HepG2 (cell line): ENCODE measurements around the gene RERE. TPM values are rescaled to one million over a fixed set of nuclear protein-coding genes. Genes with fewer than 3 reads are reported as not detected.

ENCODE experiments used
- DPF2 ChIP-seq: sonication (generic); formaldehyde crosslinking; IDR thresholded peaks from 2 replicates; pipeline ENCODE4 v1.4.0; 2020; ENCODE audit warnings: mild to moderate bottlenecking, low read depth, missing genetic modification reagents, borderline replicate concordance
- ESRRA ChIP-seq: sonication (generic); formaldehyde crosslinking; IDR thresholded peaks from 2 replicates; pipeline ENCODE4 v1.5.1; 2020; ENCODE audit warnings: mild to moderate bottlenecking, low read depth, missing genetic modification reagents
- FOXA3 ChIP-seq: IDR thresholded peaks from 2 replicates; pipeline ENCODE4 v1.6.1; 2016; ENCODE audit warnings: missing genetic modification reagents, missing compliant biosample characterization
- HOXD1 ChIP-seq: sonication (generic); formaldehyde crosslinking; IDR thresholded peaks from 2 replicates; pipeline ENCODE4 v1.5.0; 2020; ENCODE audit warnings: missing genetic modification reagents
- JUND ChIP-seq: sonication (generic); formaldehyde crosslinking; IDR thresholded peaks from 2 replicates; pipeline ENCODE4 v1.8.0; 2022; ENCODE audit warnings: mild to moderate bottlenecking, missing genetic modification reagents
- MAFF ChIP-seq: IDR thresholded peaks from 2 replicates; pipeline ENCODE4 v1.6.1; 2011; ENCODE audit warnings: low read depth, low read length, improper control_type of control experiment
- SOX13 ChIP-seq, 3 experiments: fragments of 450-650 bp in 1 of 3; sonication (generic) in 1 of 3; formaldehyde crosslinking in 1 of 3; IDR thresholded peaks in 2 of 3; conservative IDR thresholded peaks in 1 of 3; 2 replicates each; pipeline versions ENCODE4 v1.5.0 to v1.6.1; 2016 to 2020; ENCODE audit warnings: antibody characterized with exemption in 1 of 3, mild to moderate bottlenecking in 1 of 3, missing compliant biosample characterization in 1 of 3, missing genetic modification reagents in 1 of 3, moderate library complexity in 1 of 3
- TFE3 ChIP-seq: IDR thresholded peaks from 2 replicates; pipeline ENCODE4 v1.6.1; 2016
- YY1 ChIP-seq: IDR thresholded peaks from 2 replicates; pipeline ENCODE4 v1.6.1; 2011; ENCODE audit warnings: low read length, low read depth, moderate library complexity, mild to moderate bottlenecking; ENCODE audit not compliant: insufficient read depth, insufficient replicate concordance
- ZGPAT ChIP-seq: IDR thresholded peaks from 2 replicates; pipeline ENCODE4 v1.6.1; 2016; ENCODE audit warnings: mild to moderate bottlenecking
- ZHX2 ChIP-seq, 2 experiments: sonication (generic) in 1 of 2; formaldehyde crosslinking in 1 of 2; IDR thresholded peaks; 2 replicates each; pipeline versions ENCODE4 v1.6.1 to v1.9.0; 2014 to 2022; ENCODE audit warnings: antibody characterized with exemption in 1 of 2, borderline replicate concordance in 1 of 2, inconsistent platforms in 1 of 2, low read depth in 1 of 2, missing genetic modification reagents in 1 of 2
- ZNF574 ChIP-seq: sonication (generic); formaldehyde crosslinking; IDR thresholded peaks from 2 replicates; pipeline ENCODE4 v1.4.0; 2020; ENCODE audit warnings: missing genetic modification reagents
- ZNF576 ChIP-seq: sonication (generic); formaldehyde crosslinking; IDR thresholded peaks from 2 replicates; pipeline ENCODE4 v1.4.0; 2020; ENCODE audit warnings: mild to moderate bottlenecking, missing genetic modification reagents
- ZNF792 ChIP-seq: IDR thresholded peaks from 2 replicates; pipeline ENCODE4 v1.6.1; 2016
- polyA plus RNA-seq, 8 experiments: library from polyadenylated mRNA; depleted of rRNA in 3 of 8; stranded (reverse) in 7 of 8; unstranded in 1 of 8; fragments of >200 nt; fragmentation: Illumina TruSeq in 4 of 8; extraction: Trizol in 4 of 8; gene quantifications; 2 replicates each; pipeline versions ENCODE4 v1.2.1 to v1.2.3, GENCODE V29; 2011 to 2016; ENCODE audit warnings: low read depth in 4 of 8, missing spikeins in 1 of 8, mixed read lengths in 1 of 8; ENCODE audit not compliant: insufficient read depth in 1 of 8
- total RNA-seq, 5 experiments: library from RNA; depleted of rRNA; stranded (reverse); fragments of >200 nt; fragmentation: Illumina TruSeq; extraction: Trizol; gene quantifications; 2 replicates each; pipeline ENCODE4 v1.2.3, GENCODE V29; 2016; ENCODE audit warnings: low read depth in 1 of 5

The RERE gene
- total and polyA plus RNA-seq, 2 of the 13 experiments (the other 11 are each of a cell fraction or from before 2014, with no cell fraction given): 18.3 to 21.9 TPM

- TF ChIP-seq TFE3 (0 out of 2 replicates have a peak, but pooled peaks have one; percentile 55), ZNF574 (CRISPR knock-in tag) (peak; percentile 68; the same call in 1 of the 2 replicates), JUND (peak; percentile 56), DPF2 (CRISPR knock-in tag) (peak; percentile 78; the same call in 1 of the 2 replicates), MAFF (no peak), YY1 (no peak), HOXD1 (0 out of 2 replicates have a peak, but pooled peaks have one; percentile 46), ESRRA (CRISPR knock-in tag) (0 out of 2 replicates have a peak, but pooled peaks have one; percentile 26), ZNF576 (no peak), FOXA3 (CRISPR knock-in tag) (peak; percentile 99), ZHX2 (IDR thresholded peaks at IDR 0.05; ENCODE audit: low read depth) (no peak), ZHX2 (CRISPR knock-in tag; IDR thresholded peaks at IDR 0.05; ENCODE audit: borderline replicate concordance) (no peak), ZGPAT (peak; percentile 80), SOX13 (IDR thresholded peaks at IDR 0.05) (peak; percentile 71), SOX13 (CRISPR knock-in tag; conservative IDR thresholded peaks at IDR 0.05 in 1 of 2, IDR thresholded peaks at IDR 0.05 in 1 of 2) (peak in 1 of 2 experiments; percentile 97; a peak in 2 of 4 replicates), ZNF792 (CRISPR knock-in tag) (peak; percentile 67; the same call in 1 of the 2 replicates)
These were observed 77.4 kb downstream of the RERE start (continued) for GRCh38 chr1:8740034-8740449.
